ENCODE data around the gene SLC6A6. TPM values are rescaled to one million over a fixed set of nuclear protein-coding genes. Genes with fewer than 3 reads are reported as not detected.

The SLC6A6 gene
- total RNA-seq, 2 experiments from 2014 or later, result 27.8 to 31.2 TPM

DNA sequence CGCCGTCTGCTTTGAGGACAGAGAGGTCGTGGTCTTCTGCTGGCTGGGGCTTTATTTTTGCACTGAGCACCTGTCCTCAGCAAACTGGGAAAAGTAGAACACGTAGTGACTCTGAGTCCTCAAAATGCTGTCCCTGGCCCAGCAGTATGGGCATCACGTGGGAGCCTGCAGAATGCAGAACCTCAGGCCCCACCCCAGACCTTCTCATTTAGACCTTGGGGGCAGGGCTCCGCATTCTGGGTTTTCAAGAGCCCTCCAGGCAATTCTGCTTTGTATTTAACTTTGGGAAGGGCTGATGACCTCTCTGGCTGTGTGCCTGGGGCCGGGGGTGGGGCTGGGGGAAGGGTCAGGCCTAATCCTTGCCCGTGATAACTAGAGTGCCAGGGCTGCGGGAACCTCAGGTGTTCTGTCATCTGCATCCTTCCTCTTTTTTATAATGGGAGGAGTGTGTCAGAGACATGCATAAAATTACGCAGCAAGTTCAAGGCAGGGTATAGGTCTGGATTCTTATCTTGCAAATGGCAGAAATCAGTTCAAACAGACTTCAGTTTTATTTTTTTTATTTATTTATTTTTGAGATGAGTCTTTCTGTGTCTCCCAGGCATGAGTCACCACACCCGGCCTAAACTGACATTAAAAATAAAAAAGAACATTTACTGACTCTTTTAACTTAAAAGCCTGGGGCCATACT is 11.1 kb downstream of the SLC6A6 start:
- Mint-ChIP-seq H3K27ac (no peak overlapping the region), H3K27me3 (no peaks in the 10 kb centered on the region), H3K4me1 (ENCODE audit: low read depth) (peaks cover 17% of the 10 kb centered on the region), H3K36me3 (ENCODE audit: low read depth) (peaks cover 41% of the 10 kb centered on the region), H3K4me3 (no peak overlapping the region), H3K9me3 (no peaks in the 10 kb centered on the region)
- Histone ChIP-seq H3K27ac (ENCODE audit: low read depth in 1 of 2, low read length in 2 of 2) (no peak overlapping the region), H3K9me3 (ENCODE audit: control insufficient read depth in 1 of 2, insufficient read depth in 1 of 2, low read length in 2 of 2) (no peaks in the 10 kb centered on the region), H3K27me3 (ENCODE audit: control insufficient read depth in 1 of 2, insufficient read depth in 2 of 2, low read length in 2 of 2) (no peaks in the 10 kb centered on the region), H3K4me1 (ENCODE audit: insufficient read depth, low read length) (peaks cover 27% of the 10 kb centered on the region), H3K4me3 (ENCODE audit: low read length) (no peak overlapping the region), H3K36me3 (ENCODE audit: insufficient read depth, low read length) (peaks cover 59% of the 10 kb centered on the region)
- TF ChIP-seq, protein P1, sequence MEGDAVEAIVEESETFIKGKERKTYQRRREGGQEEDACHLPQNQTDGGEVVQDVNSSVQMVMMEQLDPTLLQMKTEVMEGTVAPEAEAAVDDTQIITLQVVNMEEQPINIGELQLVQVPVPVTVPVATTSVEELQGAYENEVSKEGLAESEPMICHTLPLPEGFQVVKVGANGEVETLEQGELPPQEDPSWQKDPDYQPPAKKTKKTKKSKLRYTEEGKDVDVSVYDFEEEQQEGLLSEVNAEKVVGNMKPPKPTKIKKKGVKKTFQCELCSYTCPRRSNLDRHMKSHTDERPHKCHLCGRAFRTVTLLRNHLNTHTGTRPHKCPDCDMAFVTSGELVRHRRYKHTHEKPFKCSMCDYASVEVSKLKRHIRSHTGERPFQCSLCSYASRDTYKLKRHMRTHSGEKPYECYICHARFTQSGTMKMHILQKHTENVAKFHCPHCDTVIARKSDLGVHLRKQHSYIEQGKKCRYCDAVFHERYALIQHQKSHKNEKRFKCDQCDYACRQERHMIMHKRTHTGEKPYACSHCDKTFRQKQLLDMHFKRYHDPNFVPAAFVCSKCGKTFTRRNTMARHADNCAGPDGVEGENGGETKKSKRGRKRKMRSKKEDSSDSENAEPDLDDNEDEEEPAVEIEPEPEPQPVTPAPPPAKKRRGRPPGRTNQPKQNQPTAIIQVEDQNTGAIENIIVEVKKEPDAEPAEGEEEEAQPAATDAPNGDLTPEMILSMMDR (IDR thresholded peaks at IDR 0.05), result no peak
- DNase-seq (no peak), ATAC-seq (ENCODE audit: poor library complexity) (no peak)
- intact Hi-C loops (cut with DNase I, micrococcal nuclease), result no loop called here
- ChIA-PET CTCF (no interaction called here), POLR2A (no interaction called here)

GRCh38 chr3:14414846-14415464 is 12.5 kb downstream of the SLC6A6 start:
- intact Hi-C loops (cut with DNase I, micrococcal nuclease), result no loop called here
- peaks cover 63% of the 10 kb centered on the region for H3K36me3 ChIP-seq (ENCODE audit: insufficient read depth, low read length)
- Mint-ChIP-seq H3K36me3 (ENCODE audit: low read depth) (peaks cover 44% of the 10 kb centered on the region), H3K4me1 (ENCODE audit: low read depth) (peaks cover 13% of the 10 kb centered on the region), H3K27me3 (no peaks in the 10 kb centered on the region), H3K9me3 (no peaks in the 10 kb centered on the region), H3K27ac (no peak overlapping the region), H3K4me3 (no peak overlapping the region)
- TF ChIP-seq, protein P1 (IDR thresholded peaks at IDR 0.05), result no peak
- no peak overlapping the region for H3K4me3 ChIP-seq (ENCODE audit: low read length)
- peaks cover 28% of the 10 kb centered on the region for H3K4me1 ChIP-seq (ENCODE audit: insufficient read depth, low read length)
- H3K27me3 ChIP-seq (ENCODE audit: control insufficient read depth in 1 of 2, insufficient read depth in 2 of 2, low read length in 2 of 2), result no peaks in the 10 kb centered on the region
- ATAC-seq (ENCODE audit: poor library complexity) (no peak), DNase-seq (no peak)
- no peaks in the 10 kb centered on the region for H3K9me3 ChIP-seq (ENCODE audit: control insufficient read depth in 1 of 2, insufficient read depth in 1 of 2, low read length in 2 of 2)
- POLR2A ChIA-PET, result no interaction called here
- CTCF ChIA-PET, result no interaction called here
- H3K27ac ChIP-seq (ENCODE audit: low read depth in 1 of 2, low read length in 2 of 2), result no peak overlapping the region

GRCh38 chr3:14415501-14415900 is 13.1 kb downstream of the SLC6A6 start:
- peaks cover 23% of the 10 kb centered on the region for H3K4me1 ChIP-seq (ENCODE audit: insufficient read depth, low read length)
- no peak for ATAC-seq (ENCODE audit: poor library complexity)
- ChIA-PET POLR2A (interaction anchor here (0.8 to 1.4 kb wide), 2 partner anchors 9 to 10 kb away, joined by 3 to 4 read pairs; no protein-coding TSS in a partner anchor), CTCF (no interaction called here)
- no peaks in the 10 kb centered on the region for H3K9me3 ChIP-seq (ENCODE audit: control insufficient read depth in 1 of 2, insufficient read depth in 1 of 2, low read length in 2 of 2)
- H3K27me3 Mint-ChIP-seq, result no peaks in the 10 kb centered on the region
- no peak overlapping the region for H3K4me3 Mint-ChIP-seq
- no peaks in the 10 kb centered on the region for H3K27me3 ChIP-seq (ENCODE audit: control insufficient read depth in 1 of 2, insufficient read depth in 2 of 2, low read length in 2 of 2)
- no peak for DNase-seq
- TF ChIP-seq, protein P1 (IDR thresholded peaks at IDR 0.05), result no peak
- H3K36me3 Mint-ChIP-seq (ENCODE audit: low read depth), result peaks cover 44% of the 10 kb centered on the region
- H3K27ac Mint-ChIP-seq, result no peak overlapping the region
- intact Hi-C loops (cut with DNase I, micrococcal nuclease), result no loop called here
- H3K4me3 ChIP-seq (ENCODE audit: low read length), result no peak overlapping the region
- H3K9me3 Mint-ChIP-seq, result no peaks in the 10 kb centered on the region
- H3K36me3 ChIP-seq (ENCODE audit: insufficient read depth, low read length), result peaks cover 58% of the 10 kb centered on the region
- no peak overlapping the region for H3K27ac ChIP-seq (ENCODE audit: low read depth in 1 of 2, low read length in 2 of 2)
- peaks cover 10% of the 10 kb centered on the region for H3K4me1 Mint-ChIP-seq (ENCODE audit: low read depth)

All from CD4-positive, alpha-beta T cell (primary cell).